ENCODE data around the gene CLIP4. TPM values are rescaled to one million over a fixed set of nuclear protein-coding genes. Genes with fewer than 3 reads are reported as not detected.

CLIP4 gene
- total and polyA plus RNA-seq, 2 experiments from 2014 or later = 0.06 to 0.14 TPM

GRCh38 chr2:29113027-29113686, 2.1 kb upstream of the CLIP4 start:
- H3K36me3 Mint-ChIP-seq (ENCODE audit: low read depth) = peaks cover 3% of the 10 kb centered on the region; the same call in 1 of the 3 replicates
- H3K27ac Mint-ChIP-seq = no peak overlapping the region
- Histone ChIP-seq H3K4me2 (no peak overlapping the region), H3K36me3 (ENCODE audit: insufficient read depth) (no peaks in the 10 kb centered on the region), H2AFZ (no peak overlapping the region), H3F3A (replicated peaks; ENCODE audit: low read depth) (no peaks in the 10 kb centered on the region), H3K79me2 (replicated peaks; ENCODE audit: insufficient read depth) (no peaks in the 10 kb centered on the region), H3K4me3 (no peak overlapping the region), H3K9me2 (ENCODE audit: insufficient read depth) (no peaks in the 10 kb centered on the region), H3K27me3 (ENCODE audit: insufficient read depth) (peaks cover 59% of the 10 kb centered on the region), H4K20me1 (replicated peaks; ENCODE audit: insufficient read depth) (no peaks in the 10 kb centered on the region), H3K27ac (ENCODE audit: low read depth) (no peak overlapping the region), H3K4me1 (ENCODE audit: insufficient read depth) (peaks cover 6% of the 10 kb centered on the region)
- no peak for ATAC-seq
- no peaks in the 10 kb centered on the region for H3K9me3 Mint-ChIP-seq
- DNase-seq (ENCODE audit: low spot score) = no peak
- H3K4me1 Mint-ChIP-seq = peaks cover 2% of the 10 kb centered on the region
- no peak for TF ChIP-seq CREB1 (CRISPR knock-in tag; IDR thresholded peaks at IDR 0.05; ENCODE audit: low read depth)
- TF ChIP-seq EZH2phosphoT487 (IDR thresholded peaks at IDR 0.05; ENCODE audit: unreplicated experiment) = no peak
- TF ChIP-seq STAT1 (IDR thresholded peaks at IDR 0.05; ENCODE audit: unreplicated experiment) = no peak
- no peak for TF ChIP-seq JUNB (IDR thresholded peaks at IDR 0.05; ENCODE audit: unreplicated experiment)
- no peak for TF ChIP-seq NANOG (IDR thresholded peaks at IDR 0.05; ENCODE audit: borderline replicate concordance)
- no peak for TF ChIP-seq ZNF331 (CRISPR knock-in tag; IDR thresholded peaks at IDR 0.05; ENCODE audit: low read depth)
- no peak for TF ChIP-seq ETS1 (IDR thresholded peaks at IDR 0.05)
- no peak for TF ChIP-seq ZNF462 (CRISPR knock-in tag; IDR thresholded peaks at IDR 0.05)
- no peak for TF ChIP-seq CTCF (conservative IDR thresholded peaks at IDR 0.05; ENCODE audit: low read depth in 2 of 2)
- TF ChIP-seq POLR2AphosphoS5 (IDR thresholded peaks at IDR 0.05; ENCODE audit: low read depth) = no peak
- TF ChIP-seq REST (IDR thresholded peaks at IDR 0.05; ENCODE audit: unreplicated experiment) = no peak
- TF ChIP-seq EZH2 (IDR thresholded peaks at IDR 0.05; ENCODE audit: low read depth, unreplicated experiment) = no peak
- TF ChIP-seq ZNF114 (CRISPR knock-in tag; IDR thresholded peaks at IDR 0.05) = no peak
- H3K4me3 Mint-ChIP-seq = no peak overlapping the region
- H3K27me3 Mint-ChIP-seq (ENCODE audit: insufficient read depth, low read depth, poor library complexity) = peaks cover 44% of the 10 kb centered on the region
